NCI-H1694 treated with DMSO at 0.1 percent for 48 hours (cell line): ENCODE measurements around the gene IL15RA.
"Not testable (repeated sequence)": the region's sequence is repeated elsewhere in the genome, so short reads cannot be mapped to it uniquely, and the experiment has no call there.

Source experiments
- DNase-seq: peaks from one replicate; lab custom pipeline; 2025; lab: John Stamatoyannopoulos, UW

Gene IL15RA

GRCh38 chr10:5949009-5949759, 28.2 kb downstream of the IL15RA start:
- no peak for DNase-seq

- no peak for DNase-seq
These were observed 29.1 kb downstream of the IL15RA start for GRCh38 chr10:5948208-5948585.

GRCh38 chr10:5947471-5948207, 29.7 kb downstream of the IL15RA start:
- no peak for DNase-seq

GRCh38 chr10:5946786-5947185, 30.6 kb downstream of the IL15RA start:
- no peak for DNase-seq

GRCh38 chr10:5946419-5946775, 30.9 kb downstream of the IL15RA start:
- not testable (repeated sequence) for DNase-seq

GRCh38 chr10:5945561-5946418, 31.6 kb downstream of the IL15RA start:
- no peak for DNase-seq

GRCh38 chr10:5945190-5945509, 32.2 kb downstream of the IL15RA start:
- DNase-seq, result no peak

- no peak for DNase-seq
These were observed 32.8 kb downstream of the IL15RA start for GRCh38 chr10:5944389-5945189.

GRCh38 chr10:5943536-5943935, 33.8 kb downstream of the IL15RA start:
- DNase-seq, result no peak

- no peak for DNase-seq
These were observed 34.9 kb downstream of the IL15RA start for GRCh38 chr10:5942474-5942873.

- no peak for DNase-seq
These were observed 35.3 kb downstream of the IL15RA start for GRCh38 chr10:5942001-5942400.

- no peak for DNase-seq
These were observed 35.8 kb downstream of the IL15RA start for GRCh38 chr10:5941579-5941978.

- no peak for DNase-seq
These were observed 36.5 kb downstream of the IL15RA start for GRCh38 chr10:5940807-5941218.

GRCh38 chr10:5938291-5938690, 39.1 kb downstream of the IL15RA start:
- no peak for DNase-seq

- no peak for DNase-seq
These were observed 40.3 kb downstream of the IL15RA start for GRCh38 chr10:5937016-5937415.

- DNase-seq, result no peak
These were observed 41.7 kb downstream of the IL15RA start for GRCh38 chr10:5935628-5936027.

GRCh38 chr10:5933909-5934546, 43.3 kb downstream of the IL15RA start:
- DNase-seq, result no peak

GRCh38 chr10:5932345-5932744, 45.0 kb downstream of the IL15RA start:
- no peak for DNase-seq

GRCh38 chr10:5930272-5930671, 47.1 kb downstream of the IL15RA start:
- DNase-seq, result no peak

GRCh38 chr10:5929442-5929841, 47.9 kb downstream of the IL15RA start:
- no peak for DNase-seq

- DNase-seq, result no peak
These were observed 50.0 kb downstream of the IL15RA start for GRCh38 chr10:5927306-5927705.

GRCh38 chr10:5924889-5925288, 52.5 kb downstream of the IL15RA start:
- no peak for DNase-seq
